Subcutaneous abdominal adipose tissue (tissue), 5 donors: ENCODE measurements around the gene ZNF568.
A peak's percentile ranks its signal among the peaks of the same experiment; 100 is the strongest.

ENCODE experiments used
- H3K27ac ChIP-seq: one replicate; pipeline ENCODE4 v1.7.0; 2013; ENCODE audit warnings: low read depth, mild to moderate bottlenecking, inconsistent platforms, low read length, moderate library complexity
- H3K27me3 ChIP-seq, 5 donors: one replicate each; pipeline ENCODE4 v1.7.0; 2013; ENCODE audit warnings: low read length in 5 of 5, inconsistent platforms in 1 of 5; ENCODE audit not compliant: control insufficient read depth in 5 of 5, insufficient read depth in 4 of 5
- H3K36me3 ChIP-seq, 5 donors: one replicate each; pipeline ENCODE4 v1.7.0; 2013; ENCODE audit warnings: low read length in 5 of 5; ENCODE audit not compliant: control insufficient read depth in 5 of 5, insufficient read depth in 5 of 5
- H3K4me1 ChIP-seq, 5 donors: one replicate each; pipeline ENCODE4 v1.7.0; 2013; ENCODE audit warnings: low read length in 5 of 5, mild to moderate bottlenecking in 3 of 5, moderate library complexity in 1 of 5; ENCODE audit not compliant: control insufficient read depth in 5 of 5, insufficient read depth in 5 of 5
- H3K4me3 ChIP-seq, 5 donors: one replicate each; pipeline ENCODE4 v1.7.0; 2013; ENCODE audit warnings: low read length in 5 of 5, low read depth in 1 of 5
- H3K9ac ChIP-seq, 5 donors: one replicate each; pipeline ENCODE4 v1.7.0; 2013; ENCODE audit warnings: low read length in 5 of 5, mild to moderate bottlenecking in 4 of 5, moderate library complexity in 3 of 5
- H3K9me3 ChIP-seq, 5 donors: one replicate each; pipeline ENCODE4 v1.7.0; 2013; ENCODE audit warnings: low read length in 5 of 5; ENCODE audit not compliant: control insufficient read depth in 5 of 5
- donor health status: healthy.
- donor health status: healthy.
- donor health status: healthy.
- donor health status: healthy.
- donor health status: healthy.

The ZNF568 gene

DNA sequence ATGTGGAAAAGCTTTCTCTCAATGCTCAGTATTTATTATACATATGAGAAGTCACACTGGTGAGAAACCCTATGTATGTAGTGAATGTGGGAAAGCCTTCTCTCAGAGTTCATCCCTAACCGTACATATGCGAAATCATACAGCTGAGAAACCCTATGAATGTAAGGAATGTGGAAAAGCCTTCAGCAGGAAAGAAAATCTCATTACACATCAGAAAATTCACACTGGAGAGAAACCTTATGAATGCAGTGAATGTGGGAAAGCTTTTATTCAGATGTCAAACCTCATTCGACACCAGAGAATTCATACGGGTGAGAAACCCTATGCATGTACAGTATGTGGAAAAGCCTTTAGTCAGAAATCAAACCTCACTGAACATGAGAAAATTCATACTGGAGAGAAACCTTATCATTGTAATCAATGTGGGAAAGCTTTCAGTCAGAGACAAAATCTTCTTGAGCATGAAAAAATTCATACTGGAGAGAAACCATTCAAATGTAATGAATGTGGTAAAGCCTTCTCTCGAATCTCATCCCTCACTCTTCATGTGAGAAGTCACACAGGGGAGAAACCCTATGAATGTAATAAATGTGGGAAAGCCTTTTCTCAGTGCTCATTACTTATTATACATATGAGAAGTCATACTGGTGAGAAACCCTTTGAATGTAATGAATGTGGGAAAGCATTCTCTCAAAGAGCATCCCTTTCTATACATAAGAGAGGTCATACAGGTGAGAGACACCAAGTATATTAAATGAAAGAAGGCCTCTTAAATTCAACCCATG lies 34.4 kb downstream of the ZNF568 start:
- Histone ChIP-seq H3K9me3 (peaks cover 51 to 83% (median 77%) of the 10 kb centered on the region in 5 donors), H3K9ac (no peak overlapping the region), H3K36me3 (peaks cover 38 to 50% (median 49%) of the 10 kb centered on the region in 5 donors), H3K27ac (no peak overlapping the region), H3K4me1 (peaks cover 0 to 6% (median 0%) of the 10 kb centered on the region in 5 donors), H3K4me3 (peak overlapping the region; percentile 23 to 64 (median 52)), H3K27me3 (no peaks in the 10 kb centered on the region)

DNA sequence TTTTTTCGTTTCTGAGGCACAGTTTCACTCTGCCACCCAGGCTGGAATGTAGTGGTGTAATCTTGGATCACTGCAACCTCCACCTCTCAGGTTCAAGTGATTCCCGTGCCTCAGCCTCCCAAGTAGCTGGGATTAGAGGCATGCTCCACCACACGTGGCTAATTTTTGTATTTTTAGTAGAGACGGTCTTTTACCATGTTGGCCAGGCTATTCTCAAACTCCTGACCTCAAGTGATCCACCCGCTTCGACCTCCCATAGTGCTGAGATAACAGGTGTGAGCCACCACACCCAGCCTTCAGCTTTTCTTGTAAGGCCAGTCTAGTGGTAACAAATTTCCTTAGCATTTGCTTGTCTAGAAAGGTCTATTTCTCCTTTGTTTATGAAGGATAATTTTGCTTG lies 46.2 kb downstream of the ZNF568 start:
- Histone ChIP-seq H3K9ac (no peak overlapping the region), H3K4me3 (peak overlapping the region in 1 of 5 donors; percentile 37), H3K27me3 (no peaks in the 10 kb centered on the region), H3K27ac (no peak overlapping the region), H3K9me3 (peaks cover 11 to 46% (median 34%) of the 10 kb centered on the region in 5 donors), H3K4me1 (no peaks in the 10 kb centered on the region), H3K36me3 (peaks cover 0 to 2% (median 0%) of the 10 kb centered on the region in 5 donors)

DNA sequence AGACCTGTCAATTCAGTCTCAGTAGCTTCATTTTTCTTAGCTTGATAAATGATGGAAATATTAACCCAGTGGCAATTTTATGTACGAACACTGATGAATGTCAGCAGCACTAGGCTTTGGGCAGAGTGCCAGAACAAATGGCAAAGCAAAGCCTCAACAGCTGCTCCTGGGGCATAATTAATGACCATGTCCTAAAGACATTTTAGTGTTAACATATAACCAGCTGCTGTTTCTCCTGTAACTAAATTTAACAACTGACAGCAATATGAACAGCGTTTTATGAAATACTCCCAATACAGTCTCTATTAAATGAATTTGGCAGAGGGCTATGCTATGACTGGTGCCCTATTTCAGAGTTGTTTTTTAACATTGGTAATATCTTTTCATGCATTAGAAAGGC lies 47.1 kb downstream of the ZNF568 start:
- Histone ChIP-seq H3K4me1 (no peaks in the 10 kb centered on the region), H3K27ac (no peak overlapping the region), H3K4me3 (no peak overlapping the region), H3K9ac (no peak overlapping the region), H3K9me3 (peaks cover 10 to 41% (median 29%) of the 10 kb centered on the region in 5 donors), H3K27me3 (no peaks in the 10 kb centered on the region), H3K36me3 (peaks cover 0 to 2% (median 0%) of the 10 kb centered on the region in 5 donors)

DNA sequence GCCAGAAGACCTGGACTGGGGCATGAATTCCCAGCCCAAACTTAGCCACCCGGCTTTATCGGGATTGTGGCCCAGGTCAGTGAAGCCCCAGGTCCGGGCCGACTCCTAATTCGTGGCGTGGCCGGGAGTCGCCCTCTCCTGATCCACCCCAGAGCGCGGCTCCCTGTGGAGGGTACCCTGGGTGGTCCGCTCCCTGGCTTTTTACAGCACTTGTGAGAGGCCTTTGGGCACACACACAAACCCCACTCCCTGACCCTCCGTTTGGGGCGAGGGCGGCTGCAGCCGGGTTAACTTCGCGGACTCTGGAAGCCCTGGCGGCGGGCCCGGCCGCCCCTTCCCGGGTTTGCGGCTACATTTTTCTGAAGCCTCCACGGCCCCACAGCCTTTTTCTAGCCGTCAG lies 56.4 kb downstream of the ZNF568 start:
- Histone ChIP-seq H3K27ac (no peak overlapping the region), H3K9ac (peak overlapping the region in 3 of 5 donors; percentile 62 to 80 (median 78)), H3K36me3 (peaks cover 0 to 2% (median 0%) of the 10 kb centered on the region in 5 donors), H3K9me3 (peaks cover 0 to 13% (median 3%) of the 10 kb centered on the region in 5 donors), H3K4me3 (peak overlapping the region in 4 of 5 donors; percentile 79 to 88 (median 84)), H3K27me3 (no peaks in the 10 kb centered on the region), H3K4me1 (peaks cover 0 to 19% (median 17%) of the 10 kb centered on the region in 5 donors)

DNA sequence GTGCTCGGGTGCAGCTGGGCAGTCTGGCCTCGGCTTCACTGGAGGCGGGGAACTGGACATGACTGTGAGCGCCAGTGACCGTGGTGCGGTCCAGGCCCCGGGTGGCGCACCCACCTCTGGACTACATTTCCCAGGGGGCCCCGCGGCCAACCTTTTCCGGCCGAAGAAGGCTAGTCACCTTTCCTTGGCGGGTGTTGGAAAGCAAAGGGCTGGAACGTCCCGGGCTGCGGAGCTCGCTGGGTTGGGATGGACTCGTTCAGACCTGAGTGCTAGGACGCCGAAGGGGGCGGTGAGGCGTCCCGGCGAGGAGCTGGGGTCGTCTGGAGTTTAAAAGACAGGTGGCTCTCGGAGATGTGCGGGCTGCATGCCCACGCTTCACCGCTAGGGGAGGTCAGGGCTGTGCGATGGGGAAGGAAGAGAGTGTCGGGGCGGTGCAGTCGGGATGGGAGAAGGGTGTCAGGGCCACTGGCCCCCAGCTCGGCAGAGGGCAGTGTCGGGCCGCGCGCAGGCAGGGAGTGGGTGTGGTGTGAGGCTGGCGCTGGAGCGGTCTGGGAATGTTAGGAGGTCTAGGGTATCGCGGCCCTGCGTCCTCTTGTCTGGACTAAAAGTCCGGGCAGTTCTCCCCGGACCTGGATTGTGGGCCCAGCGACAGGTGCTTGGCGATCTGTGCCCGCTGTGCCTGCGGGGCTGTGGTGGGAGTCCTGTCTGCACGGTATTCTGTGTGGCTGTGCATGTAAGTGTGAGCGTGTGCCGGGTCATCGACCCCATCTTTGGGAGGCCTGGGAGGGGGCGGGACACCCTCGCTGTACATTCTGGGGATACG lies 57.1 kb downstream of the ZNF568 start:
- Histone ChIP-seq H3K27ac (no peak overlapping the region), H3K9ac (peak overlapping the region in 3 of 5 donors; percentile 68 to 80 (median 78)), H3K4me1 (peaks cover 0 to 19% (median 17%) of the 10 kb centered on the region in 5 donors), H3K27me3 (no peaks in the 10 kb centered on the region), H3K36me3 (peaks cover 0 to 8% (median 5%) of the 10 kb centered on the region in 5 donors), H3K9me3 (peaks cover 0 to 16% (median 3%) of the 10 kb centered on the region in 5 donors), H3K4me3 (peak overlapping the region; percentile 35 to 88 (median 80))

DNA sequence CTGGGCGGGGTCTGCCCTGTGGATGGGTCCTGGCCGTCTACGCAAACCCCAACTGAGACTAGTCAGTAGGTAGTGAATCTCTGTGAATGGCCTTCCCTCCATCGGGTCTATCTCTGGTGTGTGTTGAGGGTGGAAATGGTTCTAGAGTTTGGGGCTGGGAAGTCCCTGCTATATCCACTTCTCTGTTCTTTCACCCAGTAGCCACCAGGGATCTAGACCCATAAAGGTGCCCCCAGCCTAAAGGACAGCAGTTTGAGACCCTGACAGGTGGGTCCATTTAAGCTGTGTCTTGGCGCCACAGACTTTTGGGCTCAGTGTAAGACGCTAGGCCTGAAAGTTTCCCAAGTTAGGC lies 57.7 kb downstream of the ZNF568 start:
- H3K4me1 ChIP-seq = peaks cover 0 to 19% (median 17%) of the 10 kb centered on the region in 5 donors
- no peak overlapping the region for H3K27ac ChIP-seq
- peaks cover 3 to 11% (median 9%) of the 10 kb centered on the region in 5 donors for H3K36me3 ChIP-seq
- H3K9ac ChIP-seq = peak overlapping the region in 3 of 5 donors; percentile 68 to 80 (median 78)
- H3K27me3 ChIP-seq = no peaks in the 10 kb centered on the region
- H3K4me3 ChIP-seq = peak overlapping the region; percentile 44 to 88 (median 80)
- peaks cover 0 to 16% (median 3%) of the 10 kb centered on the region in 5 donors for H3K9me3 ChIP-seq

DNA sequence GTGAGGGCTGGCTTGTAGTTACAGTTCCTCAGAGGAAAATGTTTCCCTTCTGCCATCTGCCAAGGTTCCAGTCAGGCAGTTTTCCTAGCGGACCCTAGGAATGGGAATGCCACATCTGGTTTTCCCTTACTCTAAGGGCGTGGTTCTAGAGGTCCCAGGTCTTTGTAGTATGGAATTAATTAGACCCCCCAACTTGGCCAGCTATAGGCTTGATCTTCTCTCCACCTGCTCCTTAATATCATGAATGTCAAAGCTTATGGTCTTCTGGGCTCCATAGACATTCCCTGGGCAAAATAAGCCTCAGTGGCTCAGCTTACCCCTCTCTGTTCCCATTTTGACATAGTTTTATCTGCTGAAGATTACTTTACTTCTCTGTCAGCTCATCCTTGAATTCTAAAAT lies 70.0 kb downstream of the ZNF568 start:
- Histone ChIP-seq H3K4me3 (peak overlapping the region in 1 of 5 donors; percentile 29), H3K27me3 (no peaks in the 10 kb centered on the region), H3K9ac (no peak overlapping the region), H3K27ac (no peak overlapping the region), H3K9me3 (peaks cover 0 to 27% (median 17%) of the 10 kb centered on the region in 5 donors), H3K4me1 (no peaks in the 10 kb centered on the region), H3K36me3 (peaks cover under 1 to 8% (median 4%) of the 10 kb centered on the region in 5 donors)

DNA sequence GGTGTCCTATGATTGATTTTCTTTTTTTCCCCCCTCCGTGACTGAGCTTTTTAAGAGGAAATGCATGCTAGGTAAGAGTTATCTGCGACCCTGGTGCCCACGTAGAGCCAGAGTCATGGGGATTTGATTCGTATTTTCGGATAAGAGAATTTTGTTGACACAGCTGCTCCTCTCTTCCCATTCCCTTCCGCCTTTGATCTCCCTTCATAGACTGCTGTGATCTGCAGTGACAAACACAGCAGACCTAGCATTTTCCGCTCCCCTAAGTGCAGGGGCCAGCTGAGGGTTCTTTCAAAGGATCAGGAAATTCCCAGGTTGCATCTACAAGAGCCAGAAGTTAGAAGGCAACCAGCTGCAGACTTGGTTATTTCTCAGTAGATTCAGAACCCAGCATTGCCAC lies 70.5 kb downstream of the ZNF568 start:
- Histone ChIP-seq H3K36me3 (peaks cover 3 to 12% (median 8%) of the 10 kb centered on the region in 5 donors), H3K9me3 (peaks cover 0 to 28% (median 18%) of the 10 kb centered on the region in 5 donors)

DNA sequence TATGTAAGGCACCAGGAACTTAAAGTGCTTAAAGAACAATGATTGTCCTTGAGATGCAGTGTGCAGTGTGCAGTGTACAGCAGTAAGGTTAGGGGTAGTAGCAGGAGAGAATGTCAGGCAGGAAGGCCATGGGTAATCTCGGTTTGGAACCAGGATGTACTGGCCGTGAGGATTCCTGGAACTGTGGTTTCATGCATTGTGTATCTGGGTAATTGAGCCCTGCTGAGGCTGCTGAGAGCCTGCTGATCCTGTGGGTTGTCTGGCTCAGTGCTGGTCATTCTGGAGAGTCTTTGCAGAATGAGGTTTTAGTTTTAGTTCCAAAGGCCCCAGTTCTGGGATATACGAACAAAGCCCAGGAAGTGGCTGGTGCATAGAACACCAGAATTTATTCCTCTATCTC lies 71.0 kb downstream of the ZNF568 start:
- H3K9me3 ChIP-seq = peaks cover 0 to 30% (median 21%) of the 10 kb centered on the region in 5 donors
- peak overlapping the region in 2 of 5 donors; percentile 28 to 41 for H3K4me3 ChIP-seq
- H3K4me1 ChIP-seq = no peaks in the 10 kb centered on the region
- H3K36me3 ChIP-seq = peaks cover 5 to 15% (median 11%) of the 10 kb centered on the region in 5 donors
- no peaks in the 10 kb centered on the region for H3K27me3 ChIP-seq
- H3K9ac ChIP-seq = no peak overlapping the region
- no peak overlapping the region for H3K27ac ChIP-seq

More for the DNA sequence above, 70.5 kb downstream of the ZNF568 start:
- H3K27me3 ChIP-seq = no peaks in the 10 kb centered on the region
- H3K4me3 ChIP-seq = peak overlapping the region in 1 of 5 donors; percentile 41
- H3K27ac ChIP-seq = no peak overlapping the region
- H3K4me1 ChIP-seq = no peaks in the 10 kb centered on the region
- H3K9ac ChIP-seq = no peak overlapping the region
